Stimulated activated CD8-positive, alpha-beta memory T cell treated with anti-CD3 and anti-CD28 coated beads, Interleukin-7, amount 100 ng/mL, for 1 hour (primary cell): ENCODE measurements around the gene FNBP1.

Experiments
- DNase-seq, 2 donors: peaks; one replicate each; pipeline ENCODE4 v3.0.0-alpha.2; 2020; ENCODE audit warnings: low read depth in 2 of 2

Gene FNBP1

GRCh38 chr9:129889941-129890717, 152.9 kb downstream of the FNBP1 start:
- DNase-seq: peak in 1 of 2 donors; percentile 39

- DNase-seq: peak in 1 of 2 donors; percentile 16
Observed at GRCh38 chr9:129889122-129889940, 153.7 kb downstream of the FNBP1 start.

DNA sequence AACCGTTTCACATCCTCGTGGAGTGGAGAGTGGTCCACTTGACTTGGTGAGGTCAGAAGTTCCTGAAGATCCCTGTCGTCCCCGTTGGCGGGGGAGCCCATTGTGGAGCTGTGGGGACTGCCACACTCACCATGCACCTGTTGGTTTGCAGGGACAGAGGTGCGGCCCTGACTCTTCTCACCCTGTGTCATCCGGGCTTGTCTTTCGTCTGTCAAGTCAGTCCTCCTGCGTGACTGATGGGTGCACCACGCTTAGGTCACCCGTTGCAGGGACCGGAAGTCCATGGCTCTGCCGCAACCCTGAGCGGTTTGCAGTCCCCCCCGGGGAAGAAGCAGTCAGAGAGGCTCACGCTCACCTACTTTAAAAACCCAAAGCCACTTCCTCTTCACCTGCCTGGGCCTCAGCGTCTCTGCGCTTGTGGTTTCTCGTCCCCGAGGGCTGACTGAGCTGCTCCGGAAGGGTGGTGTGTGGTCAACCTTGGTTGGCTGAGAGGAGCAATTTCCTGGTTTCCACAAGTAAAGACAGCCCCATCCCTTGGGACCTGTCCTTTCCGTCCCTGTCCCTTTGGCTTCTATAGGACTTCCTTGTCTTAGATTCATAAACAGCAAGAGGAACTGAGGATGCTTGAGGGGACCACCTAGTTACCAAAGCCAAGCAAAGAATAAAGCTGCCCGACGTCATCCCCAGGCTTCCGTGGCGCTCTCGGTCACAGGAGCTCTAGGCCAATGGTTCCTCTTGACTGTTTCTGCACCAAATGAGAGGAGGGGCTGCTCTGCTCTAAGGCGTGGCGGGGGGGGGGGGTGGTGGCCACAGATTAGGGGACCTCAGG, 154.5 kb downstream of the FNBP1 start:
- peak; percentile 77 to 84 for DNase-seq

DNA sequence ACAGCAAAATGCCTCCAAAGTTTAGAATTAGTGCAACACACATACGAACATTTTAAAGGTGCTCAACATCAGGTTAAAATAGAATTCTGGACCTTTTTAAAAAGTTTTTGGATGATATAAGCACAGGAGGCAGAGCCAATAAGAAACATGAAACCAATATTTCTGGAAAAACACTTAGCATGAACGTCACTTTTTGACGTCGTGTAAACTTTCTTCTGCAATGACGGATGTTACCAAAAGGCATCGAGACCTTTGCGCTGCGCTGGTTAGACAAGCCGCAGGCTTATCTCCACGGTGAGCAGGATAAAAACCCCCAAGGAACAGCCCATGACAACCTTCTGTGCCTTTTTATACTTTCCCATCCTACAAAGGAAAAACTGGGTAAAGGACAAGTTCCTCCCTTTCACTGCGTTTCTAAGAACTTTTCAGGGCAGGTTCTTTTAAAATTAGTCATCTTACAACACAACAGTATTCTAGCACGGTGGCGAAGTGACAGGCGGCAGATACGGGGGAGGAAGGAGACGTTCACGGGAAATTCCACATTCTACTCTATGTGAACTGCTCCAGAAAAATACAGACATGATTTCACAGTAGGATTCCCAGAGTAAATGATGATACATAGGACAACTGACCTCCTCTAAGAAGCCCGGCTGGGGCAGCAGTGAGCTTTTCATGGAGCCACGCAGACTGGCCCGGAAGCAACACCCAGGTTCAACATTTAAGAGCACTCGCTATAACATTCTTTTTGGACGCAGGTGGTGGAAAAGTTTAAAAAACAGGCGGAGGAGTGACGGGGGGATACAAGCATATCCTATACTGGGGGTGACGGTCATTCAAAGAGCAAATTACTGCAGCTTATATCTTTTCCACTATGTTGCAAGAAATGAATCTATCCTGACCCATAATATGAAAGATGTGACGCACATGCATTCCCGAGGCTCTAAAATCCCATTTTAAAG, 155.4 kb downstream of the FNBP1 start:
- peak in 1 of 2 donors; percentile 42 for DNase-seq

- peak in 1 of 2 donors; percentile 33 for DNase-seq
Observed at GRCh38 chr9:129886226-129887174, 156.5 kb downstream of the FNBP1 start.

DNA sequence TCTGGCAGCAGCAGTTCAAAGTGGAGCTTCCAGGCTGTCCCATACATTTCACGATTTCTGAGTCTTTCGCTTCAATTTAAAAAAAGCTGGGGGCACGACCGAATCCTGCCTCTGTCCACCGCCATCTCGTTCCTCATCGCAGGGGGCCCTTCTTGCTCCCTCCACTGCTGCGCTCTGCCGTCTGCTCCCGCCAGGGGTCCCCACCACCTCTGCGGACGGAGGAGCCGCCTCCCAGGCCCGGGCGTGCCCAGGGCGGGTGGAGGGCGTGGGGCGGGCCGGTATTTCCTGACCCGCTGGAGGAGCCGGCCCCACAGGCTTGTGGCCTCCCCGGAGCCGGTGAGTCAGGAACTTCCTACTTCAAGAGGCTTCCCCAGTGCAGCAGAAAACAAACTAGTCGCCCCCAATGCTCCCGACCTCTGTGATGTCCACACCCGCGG, 157.3 kb downstream of the FNBP1 start:
- peak; percentile 85 to 87 for DNase-seq

- DNase-seq: peak in 1 of 2 donors; percentile 19
Observed at GRCh38 chr9:129885018-129885669, 157.8 kb downstream of the FNBP1 start.

DNA sequence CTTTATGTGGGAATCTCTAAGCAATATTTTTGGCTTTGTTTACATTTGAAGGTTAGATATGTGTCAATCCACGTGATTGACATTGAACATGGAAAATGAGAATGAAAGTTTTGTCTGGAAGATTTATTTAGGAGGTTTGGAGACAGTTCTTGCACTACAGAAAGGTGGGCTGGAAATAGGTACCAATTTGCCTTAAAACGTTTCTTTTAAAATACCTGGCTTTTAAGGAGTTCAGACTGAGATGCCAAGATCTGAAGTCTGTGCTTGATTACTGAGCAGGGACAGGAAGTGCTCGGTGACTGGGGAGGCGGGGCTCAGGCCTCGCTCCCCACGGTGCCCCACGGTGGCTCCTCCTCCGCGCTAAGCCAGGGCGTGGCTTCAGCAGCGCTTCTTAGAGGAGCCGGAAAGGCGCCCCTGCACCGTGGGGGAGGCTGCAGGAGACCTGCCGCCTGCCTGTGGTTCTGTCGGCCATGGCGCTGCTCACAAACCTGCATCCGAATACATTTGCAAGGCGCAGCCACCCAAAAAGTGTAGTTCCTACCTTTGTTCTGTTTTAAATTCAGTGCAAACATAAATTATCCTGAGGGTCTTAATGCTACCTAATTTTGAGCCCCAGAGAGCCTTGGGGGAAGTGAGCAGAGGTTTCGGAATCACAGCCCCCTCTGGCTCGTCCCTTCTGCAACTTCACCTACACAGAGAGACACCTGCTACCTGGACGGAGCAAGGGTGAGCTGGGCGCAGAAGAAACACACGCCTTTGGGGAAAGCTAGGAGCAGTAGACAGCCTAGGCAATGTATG, 158.6 kb downstream of the FNBP1 start:
- peak; percentile 89 for DNase-seq

- no peak for DNase-seq
Observed at GRCh38 chr9:129881547-129882324, 161.3 kb downstream of the FNBP1 start.

- DNase-seq: no peak
Observed at GRCh38 chr9:129880654-129881546, 162.1 kb downstream of the FNBP1 start.

- DNase-seq: no peak
Observed at GRCh38 chr9:129879991-129880653, 162.9 kb downstream of the FNBP1 start.

DNA sequence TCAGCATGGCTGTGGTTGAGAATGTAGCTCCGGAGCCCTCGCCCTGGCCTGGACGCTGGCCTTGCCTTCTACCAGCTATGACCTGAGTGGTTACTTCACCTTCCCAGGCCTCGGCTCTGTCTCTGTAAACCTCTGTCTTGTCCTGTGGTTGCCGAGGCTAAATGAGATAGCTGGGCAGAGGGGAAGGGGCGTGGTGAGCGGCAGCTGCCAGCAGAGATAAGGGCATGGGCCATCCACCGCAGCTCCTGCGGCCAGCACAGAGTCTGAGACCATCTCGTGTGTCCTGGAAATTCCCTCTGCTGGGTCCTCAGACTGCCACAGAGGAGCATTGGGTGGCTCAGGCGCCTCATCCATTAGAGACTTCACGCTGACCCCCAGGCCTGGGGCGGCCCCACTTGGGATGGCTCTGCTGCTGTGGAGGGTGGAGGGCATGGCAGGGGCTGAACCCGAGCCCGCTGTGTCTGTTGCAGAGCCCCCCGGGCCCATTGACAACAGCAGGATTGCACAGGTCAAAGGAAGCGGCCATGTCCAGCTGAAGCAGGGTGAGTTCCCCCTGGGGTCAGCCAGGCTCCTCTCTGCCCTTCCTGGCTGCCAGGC, 163.8 kb downstream of the FNBP1 start:
- no peak for DNase-seq

GRCh38 chr9:129878291-129878690, 164.7 kb downstream of the FNBP1 start:
- DNase-seq: no peak

DNA sequence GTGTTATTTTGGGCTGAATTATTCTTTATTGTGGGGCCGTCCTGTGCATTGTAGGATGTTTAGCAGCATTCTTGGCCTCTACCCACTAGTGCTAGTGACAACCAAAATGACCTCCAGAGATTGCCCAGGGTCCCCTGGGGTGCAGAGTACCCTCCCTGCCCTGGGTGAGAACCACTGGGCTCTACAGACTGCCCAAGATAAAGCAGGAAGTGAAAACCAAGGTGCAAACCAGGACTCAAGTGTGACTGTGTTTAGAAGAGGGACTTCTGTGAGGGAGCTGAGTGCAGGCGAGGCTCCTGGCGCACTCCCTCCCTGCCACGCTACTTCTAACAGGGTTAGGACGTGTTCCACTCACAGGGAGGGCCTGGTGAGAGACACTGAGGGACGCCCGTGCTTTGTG, 166.2 kb downstream of the FNBP1 start:
- DNase-seq: no peak

GRCh38 chr9:129875687-129876395, 167.1 kb downstream of the FNBP1 start:
- DNase-seq: no peak
